Epithelial cell of esophagus (primary cell): ENCODE results near the gene ZNF536.
"Not testable (repeated sequence)": the region's sequence is repeated elsewhere in the genome, so short reads cannot be mapped to it uniquely, and the experiment has no call there.

Experiments used
- DNase-seq: peaks from one replicate; pipeline ENCODE4 v3.0.0; 2010; ENCODE audit warnings: low read depth
- H3K4me3 ChIP-seq: 2 replicates; pipeline ENCODE4 v1.5.1; 2011; ENCODE audit warnings: mild to moderate bottlenecking, low read length, control low read depth
- CTCF ChIP-seq: IDR thresholded peaks from 2 replicates; pipeline ENCODE4 v1.5.1; 2011; ENCODE audit warnings: low read depth, mild to moderate bottlenecking, low read length, control low read depth, inconsistent platforms; ENCODE audit not compliant: insufficient read depth; ENCODE audit errors: missing control alignments

The ZNF536 gene

GRCh38 chr19:30391554-30392551 is 19.7 kb downstream of the ZNF536 start:
- no peak overlapping the region for H3K4me3 ChIP-seq
- no peak for TF ChIP-seq CTCF

GRCh38 chr19:30393046-30393445 is 20.9 kb downstream of the ZNF536 start:
- H3K4me3 ChIP-seq: no peak overlapping the region
- no peak for DNase-seq
- no peak for TF ChIP-seq CTCF

More at GRCh38 chr19:30391554-30392551, 19.7 kb downstream of the ZNF536 start:
- no peak for DNase-seq

- no peak for TF ChIP-seq CTCF
- DNase-seq: no peak
- H3K4me3 ChIP-seq: no peak overlapping the region
Observed at GRCh38 chr19:30393729-30394480, 21.7 kb downstream of the ZNF536 start.

- H3K4me3 ChIP-seq: no peak overlapping the region
- no peak for TF ChIP-seq CTCF
- DNase-seq: no peak
Observed at GRCh38 chr19:30394481-30395151, 22.4 kb downstream of the ZNF536 start.

GRCh38 chr19:30395283-30395682 is 23.1 kb downstream of the ZNF536 start:
- no peak for TF ChIP-seq CTCF
- no peak for DNase-seq
- no peak overlapping the region for H3K4me3 ChIP-seq

GRCh38 chr19:30398539-30398938 is 26.4 kb downstream of the ZNF536 start:
- DNase-seq, H3K4me3 ChIP-seq: not testable (repeated sequence)

GRCh38 chr19:30401956-30402355 is 29.8 kb downstream of the ZNF536 start:
- no peak for DNase-seq
- no peak overlapping the region for H3K4me3 ChIP-seq
- no peak for TF ChIP-seq CTCF
